Caco-2 (cell line): ENCODE measurements around the gene PRXL2A. TPM values are rescaled to one million over a fixed set of nuclear protein-coding genes. Genes with fewer than 3 reads are reported as not detected.

Experiments
- BruUV-seq: library from RNA; stranded (reverse); fragments of 400-500 nt; replicated peaks from 2 replicates; lab custom pipeline; 2021; lab: Mats Ljungman, UMichigan
- CTCF ChIA-PET: fragments of 300-600 bp; sonication (Branson Sonifier 250); formaldehyde crosslinking; loops from one replicate; lab custom pipeline; 2022; ENCODE audit warnings: antibody characterized with exemption; lab: Charles Lee
- POLR2A ChIA-PET: fragments of 300-600 bp; sonication (Branson Sonifier 250); formaldehyde crosslinking; loops from one replicate; lab custom pipeline; 2022; ENCODE audit warnings: antibody characterized with exemption; lab: Charles Lee
- DNase-seq, 2 experiments: peaks; one replicate each; pipeline versions ENCODE4 v3.0.0 to v3.0.0-alpha.2; 2020 to 2022
- H3K27me3 ChIP-seq: replicated peaks from 2 replicates; pipeline ENCODE4 v1.6.0; 2011; ENCODE audit warnings: low read length; ENCODE audit not compliant: control insufficient read depth, insufficient read depth
- H3K36me3 ChIP-seq: 2 replicates; pipeline ENCODE4 v1.5.1; 2011; ENCODE audit warnings: low read length; ENCODE audit not compliant: control insufficient read depth, insufficient read depth
- H3K4me1 ChIP-seq: fragments of 250-450 bp; sonication (Bioruptor Pico); 2 replicates; pipeline ENCODE4 v1.5.1; 2020; ENCODE audit warnings: mild to moderate bottlenecking
- H3K4me3 ChIP-seq: 2 replicates; pipeline ENCODE4 v1.5.1; 2011; ENCODE audit warnings: low read depth, mild to moderate bottlenecking, control low read depth, low read length
- H3K9me3 ChIP-seq: fragments of 250-450 bp; sonication (Bioruptor Pico); 2 replicates; pipeline ENCODE4 v1.5.1; 2020; ENCODE audit warnings: mild to moderate bottlenecking, moderate library complexity
- H3K27ac Mint-ChIP-seq: one replicate; pipeline ENCODE4 v1.8.0; 2022; ENCODE audit warnings: mixed read lengths; ENCODE audit not compliant: unreplicated experiment
- H3K27me3 Mint-ChIP-seq: one replicate; pipeline ENCODE4 v1.8.0; 2022; ENCODE audit warnings: mixed read lengths; ENCODE audit not compliant: insufficient read depth, unreplicated experiment
- H3K36me3 Mint-ChIP-seq: one replicate; pipeline ENCODE4 v1.8.0; 2022; ENCODE audit warnings: mild to moderate bottlenecking, mixed read lengths; ENCODE audit not compliant: insufficient read depth, unreplicated experiment
- H3K4me1 Mint-ChIP-seq: one replicate; pipeline ENCODE4 v1.8.0; 2022; ENCODE audit warnings: low read depth, mixed read lengths; ENCODE audit not compliant: unreplicated experiment
- H3K4me3 Mint-ChIP-seq: one replicate; pipeline ENCODE4 v1.8.0; 2022; ENCODE audit warnings: mild to moderate bottlenecking, moderate library complexity, mixed read lengths; ENCODE audit not compliant: unreplicated experiment
- H3K9me3 Mint-ChIP-seq: one replicate; pipeline ENCODE4 v1.8.0; 2022; ENCODE audit warnings: mixed read lengths; ENCODE audit not compliant: unreplicated experiment
- intact Hi-C: fragments of 100-400 bp; cut with micrococcal nuclease; formaldehyde crosslinking; loops from one replicate; pipeline ENCODE4 v1.10.0; 2022; ENCODE audit not compliant: unreplicated experiment
- total RNA-seq: library from RNA; stranded (reverse); gene quantifications from 2 replicates; pipeline ENCODE4 v1.2.3, GENCODE V29; 2022
- TF ChIP-seq, protein P1 (sequence below), 2 experiments: fragments of 200-600 bp in 1 of 2; IDR thresholded peaks; 1 replicate in 1 of 2; 2 replicates in 1 of 2; pipeline versions ENCODE4 v1.5.1 to v1.8.0; 2011 to 2022; ENCODE audit warnings: antibody characterized with exemption in 1 of 2, control low read depth in 1 of 2, inconsistent platforms in 1 of 2, low read depth in 1 of 2, low read length in 1 of 2, mild to moderate bottlenecking in 1 of 2, moderate library complexity in 1 of 2; ENCODE audit not compliant: insufficient read depth in 1 of 2, severe bottlenecking in 1 of 2, unreplicated experiment in 1 of 2

PRXL2A gene
- total RNA-seq, 1 experiment from 2014 or later: 88.6 TPM

DNA sequence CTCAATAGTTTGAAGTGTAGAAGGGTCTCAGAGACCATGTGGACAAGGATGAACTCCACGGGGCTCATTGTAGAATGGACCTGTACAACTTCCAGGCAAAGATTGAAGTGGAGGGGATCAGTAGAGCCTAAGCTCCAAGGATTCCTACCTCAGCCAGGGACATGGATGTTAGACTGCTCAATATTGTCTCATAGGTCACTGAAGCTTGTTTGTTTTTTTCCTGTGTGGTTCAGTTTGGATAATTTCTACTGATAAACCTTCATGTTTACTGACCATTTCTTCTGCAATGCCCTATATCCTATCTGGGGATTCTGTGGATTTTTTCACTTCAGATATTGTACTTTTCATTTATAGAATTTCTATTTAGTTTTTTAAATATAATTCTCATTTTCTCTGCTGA is 42.8 kb upstream of the PRXL2A start:
- no peak overlapping the region for H3K27ac Mint-ChIP-seq
- no peaks in the 10 kb centered on the region for H3K4me1 Mint-ChIP-seq
- H3K9me3 Mint-ChIP-seq: peaks cover 22% of the 10 kb centered on the region
- no peaks in the 10 kb centered on the region for H3K27me3 Mint-ChIP-seq
- POLR2A ChIA-PET: no interaction called here
- no peaks in the 10 kb centered on the region for H3K36me3 ChIP-seq
- intact Hi-C loops: no loop called here
- H3K9me3 ChIP-seq: peaks cover 10% of the 10 kb centered on the region; the same call in 1 of the 2 replicates
- no peak for DNase-seq
- TF ChIP-seq, protein P1, sequence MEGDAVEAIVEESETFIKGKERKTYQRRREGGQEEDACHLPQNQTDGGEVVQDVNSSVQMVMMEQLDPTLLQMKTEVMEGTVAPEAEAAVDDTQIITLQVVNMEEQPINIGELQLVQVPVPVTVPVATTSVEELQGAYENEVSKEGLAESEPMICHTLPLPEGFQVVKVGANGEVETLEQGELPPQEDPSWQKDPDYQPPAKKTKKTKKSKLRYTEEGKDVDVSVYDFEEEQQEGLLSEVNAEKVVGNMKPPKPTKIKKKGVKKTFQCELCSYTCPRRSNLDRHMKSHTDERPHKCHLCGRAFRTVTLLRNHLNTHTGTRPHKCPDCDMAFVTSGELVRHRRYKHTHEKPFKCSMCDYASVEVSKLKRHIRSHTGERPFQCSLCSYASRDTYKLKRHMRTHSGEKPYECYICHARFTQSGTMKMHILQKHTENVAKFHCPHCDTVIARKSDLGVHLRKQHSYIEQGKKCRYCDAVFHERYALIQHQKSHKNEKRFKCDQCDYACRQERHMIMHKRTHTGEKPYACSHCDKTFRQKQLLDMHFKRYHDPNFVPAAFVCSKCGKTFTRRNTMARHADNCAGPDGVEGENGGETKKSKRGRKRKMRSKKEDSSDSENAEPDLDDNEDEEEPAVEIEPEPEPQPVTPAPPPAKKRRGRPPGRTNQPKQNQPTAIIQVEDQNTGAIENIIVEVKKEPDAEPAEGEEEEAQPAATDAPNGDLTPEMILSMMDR (IDR thresholded peaks at IDR 0.05; ENCODE audit: insufficient read depth in 1 of 2, low read depth in 1 of 2, low read length in 1 of 2, severe bottlenecking in 1 of 2, unreplicated experiment in 1 of 2): no peak
- H3K4me3 Mint-ChIP-seq: no peak overlapping the region
- H3K27me3 ChIP-seq: no peaks in the 10 kb centered on the region
- CTCF ChIA-PET: no interaction called here
- no peaks in the 10 kb centered on the region for H3K36me3 Mint-ChIP-seq
- H3K4me1 ChIP-seq: no peaks in the 10 kb centered on the region
- H3K4me3 ChIP-seq: no peak overlapping the region
- BruUV-seq: no TSS peak

GRCh38 chr10:80371467-80371866 is 36.9 kb upstream of the PRXL2A start:
- Histone ChIP-seq H3K36me3 (no peaks in the 10 kb centered on the region), H3K27me3 (no peaks in the 10 kb centered on the region; the same call in 1 of the 2 replicates), H3K9me3 (peaks cover 7% of the 10 kb centered on the region; the same call in 1 of the 2 replicates), H3K4me1 (no peaks in the 10 kb centered on the region), H3K4me3 (no peak overlapping the region)
- BruUV-seq: no TSS peak
- intact Hi-C loops: no loop called here
- TF ChIP-seq, protein P1 (IDR thresholded peaks at IDR 0.05; ENCODE audit: insufficient read depth in 1 of 2, low read depth in 1 of 2, low read length in 1 of 2, severe bottlenecking in 1 of 2, unreplicated experiment in 1 of 2): no peak
- no peaks in the 10 kb centered on the region for H3K4me1 Mint-ChIP-seq
- H3K27ac Mint-ChIP-seq: no peak overlapping the region
- peaks cover 18% of the 10 kb centered on the region for H3K9me3 Mint-ChIP-seq
- CTCF ChIA-PET: no interaction called here
- H3K4me3 Mint-ChIP-seq: no peak overlapping the region
- H3K27me3 Mint-ChIP-seq: no peaks in the 10 kb centered on the region
- no peaks in the 10 kb centered on the region for H3K36me3 Mint-ChIP-seq
- no peak for DNase-seq
- POLR2A ChIA-PET: no interaction called here

- Histone ChIP-seq H3K4me3 (no peak overlapping the region), H3K27me3 (no peaks in the 10 kb centered on the region; the same call in 1 of the 2 replicates), H3K9me3 (peaks cover 6% of the 10 kb centered on the region; the same call in 1 of the 2 replicates), H3K36me3 (no peaks in the 10 kb centered on the region), H3K4me1 (no peaks in the 10 kb centered on the region)
- H3K36me3 Mint-ChIP-seq: no peaks in the 10 kb centered on the region
- no TSS peak for BruUV-seq
- no peak overlapping the region for H3K27ac Mint-ChIP-seq
- intact Hi-C loops: no loop called here
- no peaks in the 10 kb centered on the region for H3K27me3 Mint-ChIP-seq
- POLR2A ChIA-PET: no interaction called here
- DNase-seq: no peak
- H3K4me1 Mint-ChIP-seq: no peaks in the 10 kb centered on the region
- no peak overlapping the region for H3K4me3 Mint-ChIP-seq
- TF ChIP-seq, protein P1 (IDR thresholded peaks at IDR 0.05; ENCODE audit: insufficient read depth in 1 of 2, low read depth in 1 of 2, low read length in 1 of 2, severe bottlenecking in 1 of 2, unreplicated experiment in 1 of 2): no peak
- CTCF ChIA-PET: no interaction called here
- H3K9me3 Mint-ChIP-seq: peaks cover 6% of the 10 kb centered on the region
Measured at GRCh38 chr10:80372675-80373074, 35.7 kb upstream of the PRXL2A start.
